Stomach smooth muscle (tissue), 2 donors: ENCODE results near the gene TBC1D5.

Experiments used
- H3K27ac ChIP-seq: one replicate; pipeline ENCODE4 v1.7.0; 2013; ENCODE audit warnings: mild to moderate bottlenecking, low read length, inconsistent platforms
- H3K27me3 ChIP-seq, 2 donors: one replicate each; pipeline ENCODE4 v1.7.0; 2013; ENCODE audit warnings: low read length in 2 of 2; ENCODE audit not compliant: insufficient read depth in 2 of 2, control insufficient read depth in 1 of 2
- H3K36me3 ChIP-seq, 2 donors: one replicate each; pipeline ENCODE4 v1.7.0; 2013; ENCODE audit warnings: low read length in 2 of 2; ENCODE audit not compliant: control insufficient read depth in 2 of 2, insufficient read depth in 2 of 2
- H3K4me1 ChIP-seq: one replicate; pipeline ENCODE4 v1.7.0; 2013; ENCODE audit warnings: low read length; ENCODE audit not compliant: control insufficient read depth, insufficient read depth
- H3K4me3 ChIP-seq, 2 donors: one replicate each; pipeline ENCODE4 v1.7.0; 2013; ENCODE audit warnings: low read length in 2 of 2
- H3K9ac ChIP-seq, 2 donors: one replicate each; pipeline ENCODE4 v1.7.0; 2013; ENCODE audit warnings: low read length in 2 of 2, mild to moderate bottlenecking in 1 of 2
- H3K9me3 ChIP-seq, 2 donors: one replicate each; pipeline ENCODE4 v1.7.0; 2013; ENCODE audit warnings: low read length in 2 of 2; ENCODE audit not compliant: control insufficient read depth in 2 of 2
- donor health status: healthy.
- donor health status: Pancreatic carcinoma.

TBC1D5 gene

DNA sequence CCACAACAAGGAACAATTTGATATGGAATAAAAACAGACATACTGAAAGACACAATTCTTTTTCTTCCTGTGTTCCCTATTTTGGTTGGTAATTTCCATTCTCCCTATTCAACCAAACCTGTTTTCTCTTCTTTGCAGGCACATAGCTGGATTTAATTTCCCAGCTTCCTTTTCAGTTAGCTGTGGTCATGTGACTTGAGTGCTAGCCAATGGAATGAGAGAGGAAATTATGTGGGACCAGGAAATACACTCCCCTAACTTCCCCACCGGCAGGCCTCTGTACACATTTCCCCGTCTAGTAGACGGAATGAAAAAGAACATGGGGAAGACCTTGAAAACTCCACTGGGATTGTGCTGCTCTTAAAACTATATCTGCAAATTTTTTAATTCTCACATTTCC is 351.6 kb downstream of the TBC1D5 start:
- Histone ChIP-seq H3K9me3 (no peaks in the 10 kb centered on the region), H3K36me3 (peaks cover 0 to 2% of the 10 kb centered on the region in 2 donors), H3K27ac (no peak overlapping the region), H3K4me1 (no peaks in the 10 kb centered on the region), H3K4me3 (no peak overlapping the region), H3K9ac (no peak overlapping the region), H3K27me3 (no peaks in the 10 kb centered on the region)

DNA sequence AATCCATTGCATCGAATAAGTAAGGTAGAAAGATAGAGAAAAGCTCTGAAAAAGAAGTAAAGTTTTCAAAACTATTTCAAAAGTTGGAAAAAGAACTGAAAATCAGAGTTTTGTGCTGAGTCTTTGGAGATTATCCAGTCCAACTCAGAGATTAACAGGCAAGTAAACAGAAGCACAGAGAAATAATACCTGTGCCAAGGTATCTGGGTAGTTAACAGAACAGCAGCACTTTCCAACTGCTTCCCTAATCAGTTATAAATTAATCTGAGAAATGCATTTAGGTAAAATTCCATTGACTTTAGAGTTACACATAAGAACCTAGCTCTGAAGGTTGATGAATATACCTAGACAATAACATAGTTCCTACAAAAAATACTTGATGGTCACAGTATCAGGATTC is 355.3 kb downstream of the TBC1D5 start:
- H3K27ac ChIP-seq: no peak overlapping the region
- peaks cover 0 to 2% of the 10 kb centered on the region in 2 donors for H3K36me3 ChIP-seq
- H3K4me3 ChIP-seq: no peak overlapping the region

DNA sequence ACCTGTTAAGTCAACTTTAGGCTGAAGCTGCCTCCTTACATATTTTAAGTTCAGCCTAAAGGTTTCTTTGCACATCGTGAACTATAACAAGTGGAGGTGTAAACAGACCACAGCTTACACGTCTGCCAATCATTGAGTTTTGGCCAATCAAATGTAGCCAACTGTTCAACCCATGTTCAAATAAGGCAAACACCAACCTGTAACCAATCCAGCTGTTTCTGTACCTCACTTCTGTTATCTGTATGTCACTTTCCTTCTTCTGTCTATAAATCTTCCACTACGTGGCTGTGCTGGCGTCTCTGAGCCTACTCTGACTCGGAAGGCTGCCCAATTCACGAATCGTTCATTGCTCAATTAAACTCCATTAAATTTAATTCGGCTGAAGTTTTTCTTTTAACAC is 356.0 kb downstream of the TBC1D5 start:
- Histone ChIP-seq H3K9me3 (no peaks in the 10 kb centered on the region), H3K4me3 (no peak overlapping the region), H3K36me3 (peaks cover 0 to 2% of the 10 kb centered on the region in 2 donors), H3K4me1 (no peaks in the 10 kb centered on the region), H3K27ac (no peak overlapping the region), H3K27me3 (no peaks in the 10 kb centered on the region), H3K9ac (no peak overlapping the region)

More for the DNA sequence above, 355.3 kb downstream of the TBC1D5 start:
- H3K9me3 ChIP-seq: no peaks in the 10 kb centered on the region
- no peaks in the 10 kb centered on the region for H3K4me1 ChIP-seq
- H3K9ac ChIP-seq: no peak overlapping the region
- H3K27me3 ChIP-seq: no peaks in the 10 kb centered on the region

GRCh38 chr3:17384567-17385296 is 357.7 kb downstream of the TBC1D5 start:
- Histone ChIP-seq H3K9me3 (no peaks in the 10 kb centered on the region), H3K4me1 (no peaks in the 10 kb centered on the region), H3K27ac (no peak overlapping the region), H3K4me3 (no peak overlapping the region), H3K36me3 (peaks cover 0 to 2% of the 10 kb centered on the region in 2 donors), H3K9ac (no peak overlapping the region), H3K27me3 (no peaks in the 10 kb centered on the region)

DNA sequence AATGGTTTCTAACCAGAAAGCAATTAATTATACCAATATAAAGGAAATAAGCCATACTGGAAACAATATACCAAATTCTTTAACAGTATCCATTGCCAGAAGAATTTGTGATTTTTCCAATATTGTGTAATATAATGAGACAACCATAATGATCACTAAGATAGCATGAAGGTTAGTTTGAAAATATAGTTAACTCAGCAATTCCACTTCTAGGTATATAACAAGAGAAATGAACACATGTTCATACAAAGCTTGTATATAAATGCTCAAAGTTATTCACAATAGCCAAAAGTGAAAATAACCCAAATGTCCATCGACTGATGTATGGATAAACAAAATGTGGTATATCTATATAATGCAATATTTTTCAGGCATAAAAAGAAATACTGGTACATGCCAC is 369.1 kb downstream of the TBC1D5 start:
- H3K4me3 ChIP-seq: no peak overlapping the region
- H3K27me3 ChIP-seq: no peaks in the 10 kb centered on the region
- no peak overlapping the region for H3K9ac ChIP-seq
- H3K36me3 ChIP-seq: peaks cover 4 to 6% of the 10 kb centered on the region in 2 donors
- no peaks in the 10 kb centered on the region for H3K9me3 ChIP-seq
- no peaks in the 10 kb centered on the region for H3K4me1 ChIP-seq
- H3K27ac ChIP-seq: no peak overlapping the region

DNA sequence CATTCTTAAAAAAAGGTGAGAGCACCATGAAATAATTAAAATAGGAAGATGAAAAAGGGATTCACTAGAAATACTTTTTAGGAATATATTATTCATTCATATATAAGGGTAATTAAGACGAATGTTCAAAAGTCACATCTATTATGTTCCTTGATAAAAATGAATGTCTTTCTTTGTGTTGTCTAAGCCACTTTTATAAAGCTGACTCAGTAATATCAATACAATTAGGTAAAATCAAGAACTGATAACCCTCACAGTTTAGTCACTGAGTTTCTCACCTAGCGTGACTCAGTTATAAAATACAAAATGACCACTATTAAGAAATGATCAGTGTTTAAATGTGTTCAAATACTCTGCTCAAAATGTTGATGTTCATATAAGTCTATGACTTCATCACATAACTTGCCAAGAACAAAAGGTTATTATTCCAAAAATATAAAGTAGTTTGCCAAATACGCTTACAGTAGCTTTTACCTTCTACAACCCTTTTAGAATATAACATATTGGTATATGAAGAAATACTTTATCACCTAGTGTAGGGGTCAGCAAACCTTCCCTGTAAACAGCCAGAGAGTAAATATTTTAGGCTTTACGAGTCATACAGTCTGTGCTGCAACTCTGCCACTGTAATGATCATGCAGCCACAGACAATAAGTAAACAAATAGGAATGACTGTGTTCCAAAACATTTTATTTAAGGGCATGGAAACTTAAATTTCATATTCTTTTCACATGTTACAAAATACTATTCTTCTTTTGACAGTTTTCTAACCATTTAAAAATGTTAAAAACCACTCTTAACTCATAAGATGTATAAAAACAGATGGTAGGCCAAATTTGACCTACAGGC is 369.8 kb downstream of the TBC1D5 start:
- Histone ChIP-seq H3K36me3 (peaks cover 4 to 6% of the 10 kb centered on the region in 2 donors), H3K4me1 (no peaks in the 10 kb centered on the region), H3K4me3 (no peak overlapping the region), H3K27ac (no peak overlapping the region), H3K9me3 (no peaks in the 10 kb centered on the region), H3K9ac (no peak overlapping the region), H3K27me3 (no peaks in the 10 kb centered on the region)

- H3K36me3 ChIP-seq: peaks cover 4 to 6% of the 10 kb centered on the region in 2 donors
- no peak overlapping the region for H3K4me3 ChIP-seq
- H3K4me1 ChIP-seq: no peaks in the 10 kb centered on the region
Measured at GRCh38 chr3:17369973-17370372, 372.5 kb downstream of the TBC1D5 start.

GRCh38 chr3:17367171-17367570 is 375.3 kb downstream of the TBC1D5 start:
- peaks cover 4 to 6% of the 10 kb centered on the region in 2 donors for H3K36me3 ChIP-seq
- no peak overlapping the region for H3K9ac ChIP-seq
- H3K9me3 ChIP-seq: no peaks in the 10 kb centered on the region
- no peak overlapping the region for H3K4me3 ChIP-seq
- no peaks in the 10 kb centered on the region for H3K27me3 ChIP-seq
- H3K27ac ChIP-seq: no peak overlapping the region
- no peaks in the 10 kb centered on the region for H3K4me1 ChIP-seq

More at GRCh38 chr3:17369973-17370372, 372.5 kb downstream of the TBC1D5 start:
- H3K9ac ChIP-seq: no peak overlapping the region
- H3K27ac ChIP-seq: no peak overlapping the region
- H3K27me3 ChIP-seq: no peaks in the 10 kb centered on the region
- no peaks in the 10 kb centered on the region for H3K9me3 ChIP-seq

GRCh38 chr3:17360991-17361390 is 381.4 kb downstream of the TBC1D5 start:
- Histone ChIP-seq H3K9me3 (no peaks in the 10 kb centered on the region), H3K9ac (no peak overlapping the region), H3K4me3 (no peak overlapping the region), H3K27me3 (no peaks in the 10 kb centered on the region), H3K27ac (no peak overlapping the region), H3K36me3 (no peaks in the 10 kb centered on the region), H3K4me1 (no peaks in the 10 kb centered on the region)

DNA sequence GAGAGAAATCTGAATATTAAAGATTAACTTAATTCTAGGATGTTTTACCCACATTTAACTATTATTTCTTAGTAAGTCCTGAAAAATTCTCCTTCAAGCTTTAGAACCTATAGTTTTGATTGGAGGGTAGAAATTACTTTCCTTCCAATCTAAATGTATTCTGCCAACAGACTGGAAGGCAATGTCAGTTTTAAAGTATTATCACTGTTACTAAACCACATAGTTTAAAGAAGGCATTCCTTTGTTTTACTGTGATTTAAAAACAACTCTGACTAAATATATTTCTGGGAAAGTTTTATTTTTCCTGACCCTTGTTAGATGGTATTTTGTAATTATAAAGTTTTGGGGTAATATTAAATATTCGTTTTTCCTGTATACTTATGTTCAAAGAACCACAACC is 382.5 kb downstream of the TBC1D5 start:
- Histone ChIP-seq H3K9me3 (no peaks in the 10 kb centered on the region), H3K27ac (no peak overlapping the region), H3K4me1 (no peaks in the 10 kb centered on the region), H3K9ac (no peak overlapping the region), H3K27me3 (no peaks in the 10 kb centered on the region), H3K4me3 (no peak overlapping the region), H3K36me3 (no peaks in the 10 kb centered on the region)
